ENCODE measurements around the gene TAF11L2. TPM values are rescaled to one million over a fixed set of nuclear protein-coding genes. Genes with fewer than 3 reads are reported as not detected.
"Not testable (repeated sequence)": the region's sequence is repeated elsewhere in the genome, so short reads cannot be mapped to it uniquely, and the experiment has no call there.

TAF11L2 gene
- total RNA-seq, 1 experiment from 2014 or later = not detected

- no peak for DNase-seq (ENCODE audit: unreplicated experiment)
- ChIA-PET CTCF (no interaction called here), POLR2A (no interaction called here)
- intact Hi-C loops (cut with micrococcal nuclease) = no loop called here
- BruUV-seq (replicated peaks) = no TSS peak
- no peak for TF ChIP-seq CTCF (IDR thresholded peaks at IDR 0.05; ENCODE audit: unreplicated experiment)
- H3K27me3 Mint-ChIP-seq (ENCODE audit: insufficient read depth, unreplicated experiment) = no peaks in the 10 kb centered on the region
- H3K4me1 Mint-ChIP-seq (ENCODE audit: insufficient read depth, unreplicated experiment) = peaks cover 11% of the 10 kb centered on the region
- H3K27ac Mint-ChIP-seq (ENCODE audit: low read depth, unreplicated experiment) = no peak overlapping the region
- no peaks in the 10 kb centered on the region for H3K36me3 Mint-ChIP-seq (ENCODE audit: insufficient read depth, unreplicated experiment)
- no peaks in the 10 kb centered on the region for H3K9me3 Mint-ChIP-seq (ENCODE audit: unreplicated experiment)
- no peak overlapping the region for H3K4me3 Mint-ChIP-seq (ENCODE audit: unreplicated experiment)
These were observed 10.9 kb upstream of the TAF11L2 start for GRCh38 chr5:17487174-17487512.

DNA sequence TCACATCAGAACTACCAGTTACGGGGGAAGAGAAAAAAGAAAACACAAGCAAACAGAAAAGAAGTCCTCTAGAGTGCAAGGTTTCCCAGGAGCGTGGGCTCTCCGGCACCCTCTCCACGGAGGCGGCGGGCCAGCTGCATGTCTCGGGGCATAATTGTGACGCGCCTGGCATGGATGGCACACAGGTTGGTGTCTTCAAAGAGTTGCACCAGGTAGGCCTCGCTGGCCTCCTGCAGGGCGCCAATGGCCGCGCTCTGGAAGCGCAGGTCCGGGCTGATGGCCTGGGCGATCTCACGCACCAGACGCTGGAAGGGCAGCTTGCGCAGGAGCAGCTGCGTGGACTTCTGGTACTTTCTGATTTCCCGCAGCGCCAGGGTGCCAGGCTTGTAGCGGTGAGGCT lies 6.8 kb upstream of the TAF11L2 start:
- H3K27ac Mint-ChIP-seq (ENCODE audit: low read depth, unreplicated experiment); H3K36me3 Mint-ChIP-seq (ENCODE audit: insufficient read depth, unreplicated experiment); H3K27me3 Mint-ChIP-seq (ENCODE audit: insufficient read depth, unreplicated experiment); DNase-seq (ENCODE audit: unreplicated experiment); BruUV-seq (replicated peaks); CTCF ChIA-PET; H3K9me3 Mint-ChIP-seq (ENCODE audit: unreplicated experiment); H3K4me3 Mint-ChIP-seq (ENCODE audit: unreplicated experiment); POLR2A ChIA-PET; intact Hi-C loops (cut with micrococcal nuclease): not testable (repeated sequence)
- peaks cover 10% of the 10 kb centered on the region for H3K4me1 Mint-ChIP-seq (ENCODE audit: insufficient read depth, unreplicated experiment)

- Mint-ChIP-seq H3K4me1 (ENCODE audit: insufficient read depth, unreplicated experiment) (no peaks in the 10 kb centered on the region), H3K36me3 (ENCODE audit: insufficient read depth, unreplicated experiment) (no peaks in the 10 kb centered on the region), H3K27ac (ENCODE audit: low read depth, unreplicated experiment) (no peak overlapping the region), H3K4me3 (ENCODE audit: unreplicated experiment) (no peak overlapping the region), H3K27me3 (ENCODE audit: insufficient read depth, unreplicated experiment) (no peaks in the 10 kb centered on the region), H3K9me3 (ENCODE audit: unreplicated experiment) (no peaks in the 10 kb centered on the region)
- BruUV-seq (replicated peaks) = no TSS peak
- no peak for TF ChIP-seq CTCF (IDR thresholded peaks at IDR 0.05; ENCODE audit: unreplicated experiment)
- POLR2A ChIA-PET = no interaction called here
- no peak for DNase-seq (ENCODE audit: unreplicated experiment)
- CTCF ChIA-PET = no interaction called here
- intact Hi-C loops (cut with micrococcal nuclease) = no loop called here
These were observed 5.3 kb upstream of the TAF11L2 start for GRCh38 chr5:17492770-17493169.

DNA sequence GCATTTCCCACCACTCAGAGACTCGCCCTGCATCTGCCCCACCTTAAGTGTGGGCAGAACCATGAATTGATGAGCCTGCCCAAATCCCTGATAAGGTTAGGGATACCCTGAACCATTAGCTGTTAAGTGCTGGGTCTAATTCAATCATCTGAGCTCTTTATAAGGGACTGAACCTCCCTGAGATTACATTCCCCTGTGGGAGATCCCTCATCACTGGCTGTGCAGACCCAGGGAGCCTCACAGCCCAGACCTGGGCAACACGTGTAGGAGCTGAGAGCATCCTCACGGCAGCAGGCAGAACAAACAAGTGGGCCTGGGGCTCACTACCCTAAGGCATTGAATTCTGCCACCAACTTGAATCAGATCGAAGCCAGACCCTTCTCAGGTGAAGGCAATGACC lies 585 bp upstream of the TAF11L2 start:
- no TSS peak for BruUV-seq (replicated peaks)
- intact Hi-C loops (cut with micrococcal nuclease) = no loop called here
- no peaks in the 10 kb centered on the region for H3K4me1 Mint-ChIP-seq (ENCODE audit: insufficient read depth, unreplicated experiment)
- no peaks in the 10 kb centered on the region for H3K27me3 Mint-ChIP-seq (ENCODE audit: insufficient read depth, unreplicated experiment)
- no peaks in the 10 kb centered on the region for H3K36me3 Mint-ChIP-seq (ENCODE audit: insufficient read depth, unreplicated experiment)
- H3K9me3 Mint-ChIP-seq (ENCODE audit: unreplicated experiment) = no peaks in the 10 kb centered on the region
- TF ChIP-seq CTCF (IDR thresholded peaks at IDR 0.05; ENCODE audit: unreplicated experiment) = no peak
- no peak overlapping the region for H3K27ac Mint-ChIP-seq (ENCODE audit: low read depth, unreplicated experiment)
- ChIA-PET POLR2A (no interaction called here), CTCF (no interaction called here)
- no peak for DNase-seq (ENCODE audit: unreplicated experiment)
- no peak overlapping the region for H3K4me3 Mint-ChIP-seq (ENCODE audit: unreplicated experiment)

GRCh38 chr5:17511775-17512325 lies 13.8 kb downstream of the TAF11L2 start:
- H3K36me3 Mint-ChIP-seq (ENCODE audit: insufficient read depth, unreplicated experiment) = no peaks in the 10 kb centered on the region
- no peak for TF ChIP-seq CTCF (IDR thresholded peaks at IDR 0.05; ENCODE audit: unreplicated experiment)
- ChIA-PET CTCF (no interaction called here), POLR2A (no interaction called here)
- H3K27ac Mint-ChIP-seq (ENCODE audit: low read depth, unreplicated experiment) = no peak overlapping the region
- H3K9me3 Mint-ChIP-seq (ENCODE audit: unreplicated experiment) = no peaks in the 10 kb centered on the region
- H3K4me1 Mint-ChIP-seq (ENCODE audit: insufficient read depth, unreplicated experiment) = no peaks in the 10 kb centered on the region
- no peaks in the 10 kb centered on the region for H3K27me3 Mint-ChIP-seq (ENCODE audit: insufficient read depth, unreplicated experiment)
- intact Hi-C loops (cut with micrococcal nuclease) = no loop called here
- no TSS peak for BruUV-seq (replicated peaks)
- no peak overlapping the region for H3K4me3 Mint-ChIP-seq (ENCODE audit: unreplicated experiment)
- no peak for DNase-seq (ENCODE audit: unreplicated experiment)

GRCh38 chr5:17517526-17517925 lies 19.5 kb downstream of the TAF11L2 start:
- DNase-seq (ENCODE audit: unreplicated experiment); H3K4me1 Mint-ChIP-seq (ENCODE audit: insufficient read depth, unreplicated experiment); POLR2A ChIA-PET; H3K36me3 Mint-ChIP-seq (ENCODE audit: insufficient read depth, unreplicated experiment); CTCF ChIA-PET; H3K27ac Mint-ChIP-seq (ENCODE audit: low read depth, unreplicated experiment); intact Hi-C loops (cut with micrococcal nuclease); H3K4me3 Mint-ChIP-seq (ENCODE audit: unreplicated experiment); H3K9me3 Mint-ChIP-seq (ENCODE audit: unreplicated experiment); H3K27me3 Mint-ChIP-seq (ENCODE audit: insufficient read depth, unreplicated experiment); BruUV-seq (replicated peaks): not testable (repeated sequence)

DNA sequence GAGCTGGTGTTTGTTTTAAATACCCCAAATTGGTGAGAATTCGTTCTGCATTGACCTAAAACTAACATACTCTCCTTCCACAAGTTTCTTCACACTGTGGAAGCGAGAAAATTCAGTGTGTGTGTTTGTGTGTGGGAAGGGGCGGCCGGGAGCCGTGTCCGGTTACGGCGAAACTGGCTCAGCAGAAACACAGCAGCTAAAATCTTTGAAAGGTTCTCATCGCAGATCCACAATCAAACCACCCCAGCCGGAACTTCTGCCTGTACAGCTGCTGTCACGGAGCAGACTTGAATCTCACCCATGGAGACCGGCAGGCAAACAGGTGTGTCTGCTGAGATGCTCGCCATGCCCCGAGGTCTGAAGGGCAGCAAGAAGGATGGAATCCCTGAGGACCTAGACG lies 20.0 kb downstream of the TAF11L2 start, which contains the start of gene TAF11L3:
TAF11L3 (plus strand) TSS at position 301 of the 400 bp plus-strand sequence.
- H3K4me3 Mint-ChIP-seq (ENCODE audit: unreplicated experiment); H3K9me3 Mint-ChIP-seq (ENCODE audit: unreplicated experiment); BruUV-seq (replicated peaks); POLR2A ChIA-PET; DNase-seq (ENCODE audit: unreplicated experiment); H3K36me3 Mint-ChIP-seq (ENCODE audit: insufficient read depth, unreplicated experiment); H3K4me1 Mint-ChIP-seq (ENCODE audit: insufficient read depth, unreplicated experiment); H3K27me3 Mint-ChIP-seq (ENCODE audit: insufficient read depth, unreplicated experiment); intact Hi-C loops (cut with micrococcal nuclease); CTCF ChIA-PET; H3K27ac Mint-ChIP-seq (ENCODE audit: low read depth, unreplicated experiment): not testable (repeated sequence)

Measured in MCF 10A (cell line).